NCI-H1092 (cell line): ENCODE measurements around the gene DPAGT1.
"Not testable (repeated sequence)": the region's sequence is repeated elsewhere in the genome, so short reads cannot be mapped to it uniquely, and the experiment has no call there.

ENCODE experiments used
- DNase-seq: peaks from one replicate; lab custom pipeline; 2025; lab: John Stamatoyannopoulos, UW

DPAGT1 gene

GRCh38 chr11:119093942-119094815 is 7.5 kb downstream of the DPAGT1 start:
- no peak for DNase-seq

- no peak for DNase-seq
These were observed 8.5 kb downstream of the DPAGT1 start for GRCh38 chr11:119092880-119093842.

GRCh38 chr11:119091966-119092879 is 9.4 kb downstream of the DPAGT1 start:
- DNase-seq, result no peak

- DNase-seq, result no peak
These were observed 10.5 kb downstream of the DPAGT1 start for GRCh38 chr11:119091178-119091577.

- DNase-seq, result no peak
These were observed 12.3 kb downstream of the DPAGT1 start for GRCh38 chr11:119089319-119089718.

GRCh38 chr11:119088406-119088805 is 13.2 kb downstream of the DPAGT1 start:
- no peak for DNase-seq

GRCh38 chr11:119087747-119088241 is 13.9 kb downstream of the DPAGT1 start:
- DNase-seq, result no peak

GRCh38 chr11:119087123-119087522 is 14.5 kb downstream of the DPAGT1 start:
- no peak for DNase-seq

- no peak for DNase-seq
These were observed 16.2 kb downstream of the DPAGT1 start for GRCh38 chr11:119085437-119085847.

- DNase-seq, result peak; percentile 90
These were observed 16.8 kb downstream of the DPAGT1 start, which contains the start of gene HMBS for GRCh38 chr11:119084663-119085436. HMBS (plus strand) TSS chr11:119084881; CDS start chr11:119085034, 153 bp downstream.

- no peak for DNase-seq
These were observed 19.9 kb downstream of the DPAGT1 start for GRCh38 chr11:119081682-119082260.

- no peak for DNase-seq
These were observed 22.8 kb downstream of the DPAGT1 start for GRCh38 chr11:119078675-119079420.

GRCh38 chr11:119077839-119078238 is 23.8 kb downstream of the DPAGT1 start:
- no peak for DNase-seq

- DNase-seq, result peak; percentile 92
These were observed 34.1 kb downstream of the DPAGT1 start, which contains the start of gene VPS11 for GRCh38 chr11:119067371-119068222. VPS11 (plus strand) TSS chr11:119067818; CDS start chr11:119067824, 6 bp downstream.

GRCh38 chr11:119065369-119065768 is 36.3 kb downstream of the DPAGT1 start:
- no peak for DNase-seq

- no peak for DNase-seq
These were observed 38.9 kb downstream of the DPAGT1 start for GRCh38 chr11:119062779-119063178.

GRCh38 chr11:119061256-119061655 is 40.4 kb downstream of the DPAGT1 start:
- no peak for DNase-seq

GRCh38 chr11:119059128-119059527 is 42.5 kb downstream of the DPAGT1 start:
- not testable (repeated sequence) for DNase-seq
